SJSA1 (cell line): Measurements from ENCODE around the gene CDY1B. TPM values are rescaled to one million over a fixed set of nuclear protein-coding genes. Genes with fewer than 3 reads are reported as not detected.
"Not testable (repeated sequence)": the region's sequence is repeated elsewhere in the genome, so short reads cannot be mapped to it uniquely, and the experiment has no call there.

ENCODE experiments used
- DNase-seq, 2 experiments: peaks; one replicate each; pipeline ENCODE4 v3.0.0-alpha.2; 2015 to 2020; ENCODE audit warnings: low spot score in 2 of 2, low read depth in 1 of 2
- H3K27ac ChIP-seq: fragments of 250-450 bp; sonication (Bioruptor Pico); 2 replicates; pipeline ENCODE4 v1.5.1; 2020; ENCODE audit warnings: mild to moderate bottlenecking, moderate library complexity
- H3K27me3 ChIP-seq: fragments of 250-450 bp; sonication (Bioruptor Pico); replicated peaks from 2 replicates; pipeline ENCODE4 v1.5.1; 2020; ENCODE audit warnings: mild to moderate bottlenecking, moderate library complexity
- H3K36me3 ChIP-seq: fragments of 250-450 bp; sonication (Bioruptor Pico); 2 replicates; pipeline ENCODE4 v1.5.1; 2020; ENCODE audit warnings: mild to moderate bottlenecking
- H3K4me1 ChIP-seq: fragments of 250-450 bp; sonication (Bioruptor Pico); replicated peaks from 2 replicates; pipeline ENCODE4 v1.6.1; 2021; ENCODE audit warnings: mild to moderate bottlenecking
- H3K4me3 ChIP-seq: fragments of 250-450 bp; sonication (Bioruptor Pico); 2 replicates; pipeline ENCODE4 v1.5.1; 2020; ENCODE audit warnings: mild to moderate bottlenecking
- H3K9me3 ChIP-seq: fragments of 250-450 bp; sonication (Bioruptor Pico); replicated peaks from 2 replicates; pipeline ENCODE4 v1.5.1; 2020; ENCODE audit warnings: mild to moderate bottlenecking
- total RNA-seq: library from RNA; depleted of rRNA; stranded (reverse); fragments of >200 nt; shearing (Covaris generic); gene quantifications from 2 replicates; pipeline ENCODE4 v1.2.3, GENCODE V29; 2014; rRNA removed

CDY1B gene
- not detected in 2 replicates for total RNA-seq

GRCh38 chrY:24047919-24048318 is at the start of gene CDY1B:
CDY1B (minus strand) TSS chrY:24048019; CDS start chrY:24047688, 331 bp downstream.
- H3K27me3 ChIP-seq, H3K4me1 ChIP-seq, H3K9me3 ChIP-seq, DNase-seq, H3K27ac ChIP-seq, H3K4me3 ChIP-seq, H3K36me3 ChIP-seq: not testable (repeated sequence)

GRCh38 chrY:24049525-24049924 is 1.7 kb upstream of the CDY1B start:
- H3K4me1 ChIP-seq, H3K27ac ChIP-seq, H3K9me3 ChIP-seq, H3K4me3 ChIP-seq, H3K36me3 ChIP-seq, DNase-seq, H3K27me3 ChIP-seq: not testable (repeated sequence)

GRCh38 chrY:24043209-24043608 is 4.6 kb downstream of the CDY1B start:
- H3K27me3 ChIP-seq, H3K27ac ChIP-seq, H3K9me3 ChIP-seq, H3K36me3 ChIP-seq, H3K4me3 ChIP-seq, H3K4me1 ChIP-seq, DNase-seq: not testable (repeated sequence)

- DNase-seq, H3K9me3 ChIP-seq, H3K4me3 ChIP-seq, H3K27me3 ChIP-seq, H3K36me3 ChIP-seq, H3K27ac ChIP-seq, H3K4me1 ChIP-seq: not testable (repeated sequence)
These were observed 8.7 kb downstream of the CDY1B start for GRCh38 chrY:24039008-24039718.

GRCh38 chrY:24026212-24027103 is 21.4 kb downstream of the CDY1B start:
- not testable (repeated sequence) for H3K36me3 ChIP-seq, H3K4me1 ChIP-seq, H3K27ac ChIP-seq, H3K4me3 ChIP-seq, DNase-seq, H3K9me3 ChIP-seq, H3K27me3 ChIP-seq
